GM19035 (cell line): ENCODE results near the gene POLR2B.
A peak's percentile ranks its signal among the peaks of the same experiment; 100 is the strongest.
"Not testable (repeated sequence)": the region's sequence is repeated elsewhere in the genome, so short reads cannot be mapped to it uniquely, and the experiment has no call there.

Experiments used
- ATAC-seq: cut with Tn5 transposase; IDR thresholded peaks from one replicate; pipeline ENCODE4 v1.9.1; 2021; ENCODE audit not compliant: unreplicated experiment

Gene POLR2B

GRCh38 chr4:56978750-56979303, at the start of gene POLR2B:
TSS of gene POLR2B (plus strand) at chr4:56978896. CDS start at chr4:56978986, 90 bp downstream.
- peak; percentile 53 for ATAC-seq

- ATAC-seq: no peak
Observed at GRCh38 chr4:56930638-56931037, 48.1 kb upstream of the POLR2B start.

- ATAC-seq: no peak
Observed at GRCh38 chr4:56931924-56932323, 46.8 kb upstream of the POLR2B start.

GRCh38 chr4:56937262-56937661, 41.4 kb upstream of the POLR2B start:
- no peak for ATAC-seq

- not testable (repeated sequence) for ATAC-seq
Observed at GRCh38 chr4:56939826-56940225, 38.9 kb upstream of the POLR2B start.

GRCh38 chr4:56940403-56940802, 38.3 kb upstream of the POLR2B start:
- no peak for ATAC-seq

GRCh38 chr4:56940971-56941370, 37.7 kb upstream of the POLR2B start:
- ATAC-seq: no peak

GRCh38 chr4:56941403-56941802, 37.3 kb upstream of the POLR2B start:
- ATAC-seq: no peak

GRCh38 chr4:56953680-56954520, 24.8 kb upstream of the POLR2B start:
- no peak for ATAC-seq

- no peak for ATAC-seq
Observed at GRCh38 chr4:56958111-56958517, 20.6 kb upstream of the POLR2B start.

- ATAC-seq: no peak
Observed at GRCh38 chr4:56959100-56959499, 19.6 kb upstream of the POLR2B start.

GRCh38 chr4:56961107-56961500, 17.6 kb upstream of the POLR2B start:
- no peak for ATAC-seq

GRCh38 chr4:56971383-56971782, 7.3 kb upstream of the POLR2B start:
- no peak for ATAC-seq

- no peak for ATAC-seq
Observed at GRCh38 chr4:56972389-56972788, 6.3 kb upstream of the POLR2B start.

- no peak for ATAC-seq
Observed at GRCh38 chr4:56972809-56973208, 5.9 kb upstream of the POLR2B start.

- no peak for ATAC-seq
Observed at GRCh38 chr4:56973336-56973735, 5.4 kb upstream of the POLR2B start.

GRCh38 chr4:56976283-56976836, 2.3 kb upstream of the POLR2B start:
- ATAC-seq: no peak

GRCh38 chr4:56976837-56977320, 1.8 kb upstream of the POLR2B start:
- ATAC-seq: peak; percentile 33

- ATAC-seq: peak; percentile 78
Observed at GRCh38 chr4:56977321-56978012, 1.2 kb upstream of the POLR2B start, which contains the start of gene NOA1. TSS of gene NOA1 (minus strand) at chr4:56977606. CDS start at chr4:56977585, 21 bp downstream.

GRCh38 chr4:56979421-56980072, 851 bp downstream of the POLR2B start:
- no peak for ATAC-seq

GRCh38 chr4:56981795-56982201, 3.1 kb downstream of the POLR2B start:
- no peak for ATAC-seq
